Activated CD8-positive, alpha-beta memory T cell treated with anti-CD3 and anti-CD28 coated beads for 48 hours (primary cell): Measurements from ENCODE around the gene GCA.

ENCODE experiments used
- DNase-seq, 3 experiments: peaks; one replicate each; pipeline ENCODE4 v3.0.0-alpha.2; 2020; ENCODE audit warnings: low read depth in 2 of 3, low spot score in 2 of 3

GCA gene

GRCh38 chr2:162327806-162328205 lies 16.1 kb upstream of the GCA start:
- DNase-seq = no peak

- DNase-seq = no peak
These were observed 15.3 kb upstream of the GCA start for GRCh38 chr2:162328424-162329157.

- DNase-seq = no peak
These were observed 13.1 kb upstream of the GCA start for GRCh38 chr2:162330881-162331280.

- DNase-seq = no peak
These were observed 10.0 kb upstream of the GCA start for GRCh38 chr2:162333968-162334367.

- DNase-seq = no peak
These were observed 6.1 kb upstream of the GCA start for GRCh38 chr2:162337868-162338267.

GRCh38 chr2:162340822-162341221 lies 3.1 kb upstream of the GCA start:
- DNase-seq = no peak

- DNase-seq = no peak
These were observed 1.6 kb upstream of the GCA start for GRCh38 chr2:162342321-162342720.

- DNase-seq = no peak
These were observed 1.1 kb upstream of the GCA start for GRCh38 chr2:162342841-162343240.

- no peak for DNase-seq
These were observed 474 bp upstream of the GCA start for GRCh38 chr2:162343492-162343823.

- no peak for DNase-seq
These were observed 652 bp downstream of the GCA start for GRCh38 chr2:162344617-162344950.

- DNase-seq = no peak
These were observed 21.5 kb downstream of the GCA start for GRCh38 chr2:162365392-162365791.

GRCh38 chr2:162368494-162368893 lies 24.6 kb downstream of the GCA start:
- no peak for DNase-seq

- DNase-seq = no peak
These were observed 25.6 kb downstream of the GCA start for GRCh38 chr2:162369551-162369950.

- no peak for DNase-seq
These were observed 27.0 kb downstream of the GCA start for GRCh38 chr2:162370931-162371330.

- DNase-seq = no peak
These were observed 28.9 kb downstream of the GCA start for GRCh38 chr2:162372818-162373217.

- DNase-seq = no peak
These were observed 36.0 kb downstream of the GCA start for GRCh38 chr2:162379719-162380580.

- DNase-seq = no peak
These were observed 37.9 kb downstream of the GCA start for GRCh38 chr2:162381851-162382250.

- no peak for DNase-seq
These were observed 38.3 kb downstream of the GCA start for GRCh38 chr2:162382278-162382677.

- no peak for DNase-seq
These were observed 41.6 kb downstream of the GCA start for GRCh38 chr2:162385536-162385935.

- DNase-seq = no peak
These were observed 46.9 kb downstream of the GCA start for GRCh38 chr2:162390801-162391200.

GRCh38 chr2:162400336-162400735 lies 56.4 kb downstream of the GCA start:
- DNase-seq = no peak

GRCh38 chr2:162401871-162402270 lies 57.9 kb downstream of the GCA start:
- DNase-seq = no peak

- no peak for DNase-seq
These were observed 60.0 kb downstream of the GCA start for GRCh38 chr2:162403884-162404283.
